Activated T-helper 1 cell treated with anti-CD3 and anti-CD28 coated beads, Interleukin-2, amount 50 U/mL, for 16 hours (primary cell): ENCODE measurements around the gene SEPTIN8.

Experiments
- DNase-seq, 2 donors: peaks; one replicate each; pipeline ENCODE4 v3.0.0-alpha.2; 2020; ENCODE audit warnings: low read depth in 1 of 2, low spot score in 1 of 2

Gene SEPTIN8

DNA sequence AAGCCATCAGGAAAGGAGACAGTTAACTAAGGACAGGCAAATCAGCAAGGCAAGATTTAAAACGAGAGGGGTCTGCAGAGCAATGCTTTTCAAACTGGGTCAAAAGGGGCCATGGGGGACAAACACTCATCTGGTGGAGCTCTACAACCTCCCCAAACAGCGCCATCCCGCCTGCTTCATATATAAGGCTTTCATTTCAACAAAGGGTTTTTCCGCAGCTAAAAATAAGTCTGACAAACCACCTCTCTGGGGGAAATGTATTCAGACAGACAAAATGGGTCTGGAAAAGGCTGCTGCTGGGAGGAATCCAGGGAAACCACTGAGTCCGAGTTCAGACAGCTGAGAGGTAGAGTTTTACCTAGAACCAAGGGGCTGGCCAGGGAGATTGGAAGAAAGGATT lies 8.3 kb upstream of the SEPTIN8 start:
- DNase-seq: no peak

DNA sequence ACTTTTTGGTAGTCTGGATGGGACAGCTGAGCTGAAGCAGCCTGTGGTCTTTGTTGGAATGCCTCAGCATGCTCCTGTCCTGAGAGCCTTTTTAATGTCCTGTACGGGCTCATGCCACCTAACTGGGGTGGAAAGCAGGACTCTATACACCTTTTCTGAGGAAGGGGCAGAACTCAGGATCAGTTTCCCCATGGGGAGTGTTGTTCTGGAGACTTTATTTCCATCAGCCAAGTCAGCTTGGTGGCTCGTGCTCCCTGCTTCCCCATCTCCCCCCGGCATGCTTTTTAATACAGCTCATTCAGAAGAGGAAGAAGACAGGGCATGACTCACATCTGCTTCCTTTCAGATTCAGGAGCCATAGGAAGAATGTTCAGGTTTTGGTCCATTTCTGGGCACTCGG lies 5.1 kb upstream of the SEPTIN8 start:
- DNase-seq: no peak

DNA sequence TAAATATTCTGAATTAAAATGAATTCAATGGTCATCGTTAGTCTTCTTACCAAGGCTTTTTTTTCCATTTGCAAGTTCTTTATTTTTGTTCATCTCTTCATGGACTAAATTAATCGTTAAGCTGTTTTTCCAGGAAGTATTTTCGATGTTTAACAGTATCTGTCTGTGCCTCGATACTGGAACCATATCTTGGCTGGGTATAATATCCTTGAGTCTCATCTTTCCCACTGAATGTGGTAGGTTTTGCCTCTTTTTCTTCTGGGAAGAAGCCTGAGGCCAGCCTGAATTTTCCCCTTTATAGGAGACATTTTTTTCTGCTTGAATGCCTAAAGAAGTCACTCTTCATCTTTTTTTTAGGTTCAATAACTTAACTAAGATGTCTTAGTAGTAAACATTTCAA lies 4.0 kb upstream of the SEPTIN8 start:
- no peak for DNase-seq

GRCh38 chr5:132780577-132780976 lies 3.5 kb upstream of the SEPTIN8 start:
- DNase-seq: no peak

GRCh38 chr5:132779961-132780360 lies 2.9 kb upstream of the SEPTIN8 start:
- no peak for DNase-seq

GRCh38 chr5:132778856-132779255 lies 1.8 kb upstream of the SEPTIN8 start:
- DNase-seq: no peak

GRCh38 chr5:132778129-132778528 lies 1.1 kb upstream of the SEPTIN8 start:
- DNase-seq: no peak

- no peak for DNase-seq
These were observed 166 bp downstream of the SEPTIN8 start for GRCh38 chr5:132776938-132777208.

- no peak for DNase-seq
These were observed 705 bp downstream of the SEPTIN8 start for GRCh38 chr5:132776131-132776937.

- DNase-seq: no peak
These were observed 1.5 kb downstream of the SEPTIN8 start for GRCh38 chr5:132775476-132775961.

DNA sequence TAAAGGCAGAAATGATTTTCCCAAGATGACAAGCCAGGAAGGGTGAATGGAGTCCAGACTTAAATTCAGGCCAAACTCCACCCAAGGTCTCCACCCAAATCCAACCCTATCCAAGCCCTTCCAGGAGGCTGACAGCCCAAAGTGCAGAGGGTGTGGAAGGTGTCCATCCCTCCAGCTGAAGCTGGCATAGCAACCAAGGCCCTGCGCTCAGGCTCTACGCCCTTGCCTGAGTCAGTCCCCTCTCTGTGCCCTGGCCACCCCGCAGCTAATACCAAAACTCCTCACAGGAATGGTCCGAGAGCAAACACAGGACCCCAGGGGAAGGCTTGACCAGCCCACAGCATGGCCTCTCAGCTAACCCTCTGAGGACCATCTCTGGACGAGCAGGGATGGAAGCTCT lies 2.1 kb downstream of the SEPTIN8 start:
- no peak for DNase-seq

GRCh38 chr5:132774406-132774805 lies 2.6 kb downstream of the SEPTIN8 start:
- DNase-seq: no peak

DNA sequence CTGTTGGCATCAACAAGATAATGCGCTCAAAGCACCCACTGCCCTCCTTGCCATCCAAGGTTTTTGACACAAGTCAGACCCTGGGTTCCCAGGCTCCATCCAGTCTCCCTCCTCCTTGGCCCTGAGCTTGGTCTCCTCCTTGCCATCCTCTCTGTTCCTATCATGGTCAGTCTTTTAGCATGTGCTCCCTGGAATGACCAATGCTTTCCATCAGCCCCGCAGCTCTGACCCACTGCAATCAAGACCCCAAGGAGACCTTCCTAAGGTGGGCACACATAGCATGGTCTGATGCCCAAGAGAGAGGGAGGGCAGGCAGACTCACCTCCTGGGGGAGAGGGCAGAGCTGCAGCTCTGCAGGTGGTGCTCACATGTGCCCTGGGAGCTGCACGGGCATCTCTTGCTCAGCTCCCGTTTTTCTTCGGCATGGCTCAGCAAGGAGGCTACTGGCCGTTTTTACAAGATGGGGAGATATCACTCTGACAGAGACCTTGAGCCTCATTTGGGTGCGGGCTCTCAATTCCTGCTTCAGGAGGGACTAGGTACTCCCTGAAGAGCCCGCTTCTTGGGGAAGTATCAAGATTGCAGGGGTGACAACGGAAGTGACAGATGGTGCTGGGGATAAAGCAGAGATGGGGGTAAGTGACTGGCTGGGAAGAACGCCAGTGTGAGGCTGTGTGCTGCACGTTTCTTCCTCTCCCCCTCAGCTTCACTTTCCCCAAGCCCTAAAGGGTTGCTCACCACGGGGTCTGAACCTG lies 3.3 kb downstream of the SEPTIN8 start:
- DNase-seq: no peak

GRCh38 chr5:132773114-132773513 lies 3.9 kb downstream of the SEPTIN8 start:
- DNase-seq: no peak

GRCh38 chr5:132772291-132773070 lies 4.6 kb downstream of the SEPTIN8 start:
- DNase-seq: no peak

- DNase-seq: no peak
These were observed 5.5 kb downstream of the SEPTIN8 start for GRCh38 chr5:132771503-132771998.

- DNase-seq: no peak
These were observed 6.4 kb downstream of the SEPTIN8 start for GRCh38 chr5:132770476-132771159.

- no peak for DNase-seq
These were observed 8.6 kb downstream of the SEPTIN8 start for GRCh38 chr5:132768485-132768868.

DNA sequence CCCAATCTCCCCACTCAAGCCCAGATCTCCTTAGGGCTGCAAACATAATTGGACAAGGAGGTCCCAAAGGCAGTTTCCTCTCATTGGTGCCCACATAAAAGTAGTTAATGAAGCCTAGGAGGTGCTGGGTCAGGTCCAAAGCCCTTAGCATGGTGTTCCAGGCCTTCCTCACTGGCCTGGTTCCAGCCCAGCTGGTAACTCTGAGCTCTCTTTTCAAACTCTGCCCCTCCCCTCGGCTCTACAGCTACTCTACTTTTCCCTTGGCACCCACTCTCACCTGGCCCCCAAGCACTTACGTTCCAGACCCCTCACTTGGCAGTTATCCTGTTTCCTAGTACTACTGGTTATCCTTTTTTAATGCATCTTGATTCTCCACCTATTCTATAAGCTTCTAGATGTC lies 9.9 kb downstream of the SEPTIN8 start:
- DNase-seq: no peak

- no peak for DNase-seq
These were observed 10.3 kb downstream of the SEPTIN8 start for GRCh38 chr5:132766806-132767055.

DNA sequence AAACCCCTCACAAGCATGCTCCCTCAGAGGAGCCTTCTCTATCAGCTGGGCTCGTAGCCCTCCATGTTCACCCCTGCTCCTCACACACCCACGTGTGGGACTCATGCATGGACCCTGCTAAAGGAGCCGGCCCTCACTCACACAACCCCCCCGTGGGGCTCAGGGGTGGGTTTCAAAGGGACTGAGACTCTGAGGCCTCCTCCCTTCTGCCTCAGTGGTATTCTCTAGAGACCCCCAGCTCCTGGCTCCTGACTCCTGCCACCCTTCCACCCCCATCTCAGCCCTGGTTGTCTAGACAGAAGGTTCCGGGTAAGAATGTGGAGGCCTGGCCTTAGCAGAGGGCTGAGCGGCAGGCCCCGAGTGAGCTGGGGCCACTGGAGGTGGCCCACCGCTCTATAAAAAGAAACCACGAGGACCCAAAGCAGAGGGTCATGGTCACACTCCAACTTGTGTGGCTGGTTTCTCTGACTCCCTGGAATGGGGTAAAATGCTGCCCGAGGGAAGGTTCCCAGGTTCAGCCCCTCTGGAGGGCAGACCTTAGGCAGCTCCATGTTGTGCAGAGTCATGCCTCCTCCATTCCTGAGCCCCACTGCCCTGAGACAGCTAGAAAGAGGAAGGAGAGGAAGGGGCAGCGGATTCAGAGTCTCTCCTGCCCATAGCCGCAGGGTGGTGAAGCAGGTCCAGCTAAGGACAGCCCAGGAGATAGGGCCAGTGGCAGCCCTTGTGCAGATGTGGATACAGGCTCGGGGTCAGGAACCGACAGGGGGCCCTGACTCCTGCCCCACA lies 10.8 kb downstream of the SEPTIN8 start:
- DNase-seq: no peak
